ENCODE measurements around the gene C5orf34. TPM values are rescaled to one million over a fixed set of nuclear protein-coding genes. Genes with fewer than 3 reads are reported as not detected.
A peak's percentile ranks its signal among the peaks of the same experiment; 100 is the strongest.
"Not testable (repeated sequence)": the region's sequence is repeated elsewhere in the genome, so short reads cannot be mapped to it uniquely, and the experiment has no call there.

Gene C5orf34
- total RNA-seq, 4 donors from 2014 or later: 0.29 to 7.7 (median 2.3) TPM

- Histone ChIP-seq H3K4me1 (peaks cover 0 to under 1% of the 10 kb centered on the region in 2 donors), H3K4me3 (no peak overlapping the region), H3K27me3 (no peaks in the 10 kb centered on the region), H3K36me3 (no peaks in the 10 kb centered on the region), H3K27ac (no peak overlapping the region), H3K9me3 (no peaks in the 10 kb centered on the region)
- intact Hi-C loops (cut with DNase I; ENCODE audit: low total_unique reads): no loop called here
- TF ChIP-seq CTCF (IDR thresholded peaks at IDR 0.05) (no peak), POLR2A (IDR thresholded peaks at IDR 0.05) (no peak)
- DNase-seq: no peak
These were observed 45.2 kb upstream of the C5orf34 start for GRCh38 chr5:43560128-43560527.

- Histone ChIP-seq H3K4me1 (peaks cover 0 to 7% of the 10 kb centered on the region in 2 donors), H3K4me3 (peak within 1 kb of the TSS; percentile 68 to 85), H3K9me3 (no peaks in the 10 kb centered on the region), H3K36me3 (no peaks in the 10 kb centered on the region), H3K27me3 (no peaks in the 10 kb centered on the region), H3K27ac (peak within 1 kb of the TSS; percentile 95 to 97)
- intact Hi-C loops (cut with DNase I; ENCODE audit: low total_unique reads): loop anchor here (10.0 kb wide), 1 partner anchor 48 kb away; the partner anchor contains the start of gene NNT
- DNase-seq: peak; percentile 77 to 81
- TF ChIP-seq CTCF (IDR thresholded peaks at IDR 0.05): peak; percentile 50 to 76 (median 71)
- TF ChIP-seq POLR2A (IDR thresholded peaks at IDR 0.05): peak; percentile 24 to 51
These were observed 42.1 kb upstream of the C5orf34 start, which contains the start of gene PAIP1 for GRCh38 chr5:43556857-43557542. TSS of gene PAIP1 (minus strand) at chr5:43557077. CDS start at chr5:43556846, 231 bp downstream.

GRCh38 chr5:43556607-43556856, 41.6 kb upstream of the C5orf34 start:
- intact Hi-C loops (cut with DNase I; ENCODE audit: low total_unique reads): loop anchor here (10.0 kb wide), 1 partner anchor 48 kb away; the partner anchor contains the start of gene NNT
- not testable (repeated sequence) for H3K4me1 ChIP-seq

GRCh38 chr5:43555895-43556606, 41.1 kb upstream of the C5orf34 start:
- intact Hi-C loops (cut with DNase I; ENCODE audit: low total_unique reads): loop anchor here (10.0 kb wide), 1 partner anchor 49 kb away; the partner anchor contains the start of gene NNT
- H3K4me1 ChIP-seq: peaks cover 0 to 7% of the 10 kb centered on the region in 2 donors
- no peaks in the 10 kb centered on the region for H3K36me3 ChIP-seq
- peak overlapping the region; percentile 68 to 85 for H3K4me3 ChIP-seq
- TF ChIP-seq CTCF (IDR thresholded peaks at IDR 0.05) (no peak), POLR2A (IDR thresholded peaks at IDR 0.05) (no peak)
- no peaks in the 10 kb centered on the region for H3K9me3 ChIP-seq
- peak overlapping the region; percentile 95 to 97 for H3K27ac ChIP-seq
- no peaks in the 10 kb centered on the region for H3K27me3 ChIP-seq
- peak; percentile 37 to 47 for DNase-seq

More at GRCh38 chr5:43556607-43556856, 41.6 kb upstream of the C5orf34 start:
- DNase-seq, H3K9me3 ChIP-seq, H3K27me3 ChIP-seq, H3K36me3 ChIP-seq: not testable (repeated sequence)
- Histone ChIP-seq H3K4me3 (peak overlapping the region; percentile 68 to 85), H3K27ac (peak overlapping the region; percentile 95 to 97)

GRCh38 chr5:43554497-43554896, 39.5 kb upstream of the C5orf34 start:
- intact Hi-C loops (cut with DNase I; ENCODE audit: low total_unique reads): loop anchor here (10.0 kb wide), 1 partner anchor 50 kb away; the partner anchor contains the start of gene NNT
- no peak overlapping the region for H3K4me3 ChIP-seq
- TF ChIP-seq CTCF (IDR thresholded peaks at IDR 0.05) (no peak), POLR2A (IDR thresholded peaks at IDR 0.05) (no peak)
- peaks cover 0 to 7% of the 10 kb centered on the region in 2 donors for H3K4me1 ChIP-seq
- H3K27ac ChIP-seq: no peak overlapping the region
- H3K27me3 ChIP-seq: no peaks in the 10 kb centered on the region
- H3K9me3 ChIP-seq: no peaks in the 10 kb centered on the region
- DNase-seq: no peak
- no peaks in the 10 kb centered on the region for H3K36me3 ChIP-seq
